B cell (primary cell): ENCODE data around the gene WNK2. TPM values are rescaled to one million over a fixed set of nuclear protein-coding genes. Genes with fewer than 3 reads are reported as not detected.

Source experiments
- ATAC-seq: fragments of 200-7000 bp; cut with Tn5 transposase; one replicate; pipeline ENCODE4 v1.10.0; 2021; ENCODE audit warnings: low read depth, mild to moderate bottlenecking, moderate number of reproducible peaks, moderate library complexity
- CTCF ChIA-PET: fragments of 350-600 bp; sonication (Branson Sonifier 250); formaldehyde crosslinking; loops from one replicate; lab custom pipeline; 2021; ENCODE audit warnings: antibody characterized with exemption, inconsistent platforms; lab: Charles Lee
- POLR2A ChIA-PET: fragments of 350-600 bp; sonication (Branson Sonifier 250); formaldehyde crosslinking; loops from one replicate; lab custom pipeline; 2021; ENCODE audit warnings: antibody characterized with exemption; lab: Charles Lee
- DNase-seq: peaks from one replicate; pipeline ENCODE4 v3.0.0; 2013
- H2AFZ ChIP-seq: 2 replicates; pipeline ENCODE4 v1.6.1; 2012; ENCODE audit warnings: mild to moderate bottlenecking, low read depth, low read length; ENCODE audit not compliant: insufficient read depth, poor library complexity, severe bottlenecking
- H3K27ac ChIP-seq, 2 donors: 1 replicate in 1 of 2; 2 replicates in 1 of 2; pipeline ENCODE4 v1.5.1; 2012 to 2013; ENCODE audit warnings: low read length in 2 of 2, mild to moderate bottlenecking in 2 of 2, moderate library complexity in 1 of 2
- H3K27me3 ChIP-seq, 4 experiments: fragments of 200-600 bp in 1 of 4; sonication (generic) in 1 of 4; replicated peaks in 1 of 4; 1 replicate in 2 of 4; 2 replicates in 2 of 4; pipeline versions ENCODE4 v1.6.1 to v1.7.0; 2013 to 2016; ENCODE audit warnings: low read length in 3 of 4, mild to moderate bottlenecking in 2 of 4, mixed read lengths in 1 of 4, moderate library complexity in 1 of 4; ENCODE audit not compliant: insufficient read depth in 4 of 4, control insufficient read depth in 3 of 4; ENCODE audit errors: control extremely low read depth in 1 of 4
- H3K36me3 ChIP-seq, 2 experiments: replicated peaks in 1 of 2; 1 replicate in 1 of 2; 2 replicates in 1 of 2; pipeline versions ENCODE4 v1.6.1 to v1.7.1; 2013; ENCODE audit warnings: low read length in 1 of 2; ENCODE audit not compliant: insufficient read depth in 2 of 2, control insufficient read depth in 1 of 2; ENCODE audit errors: control extremely low read depth in 1 of 2, extremely low read depth in 1 of 2
- H3K4me1 ChIP-seq, 2 donors: fragments of 200-600 bp in 1 of 2; sonication (generic) in 1 of 2; 1 replicate in 1 of 2; 2 replicates in 1 of 2; pipeline versions ENCODE4 v1.5.1 to v1.6.1; 2013 to 2017; ENCODE audit warnings: low read length in 2 of 2; ENCODE audit not compliant: control insufficient read depth in 2 of 2, insufficient read depth in 2 of 2
- H3K4me2 ChIP-seq: replicated peaks from 2 replicates; pipeline ENCODE3; 2012; ENCODE audit warnings: mild to moderate bottlenecking, low read depth, low read length; ENCODE audit not compliant: poor library complexity, severe bottlenecking
- H3K4me3 ChIP-seq, 5 experiments: fragments of 200-600 bp in 1 of 5; sonication (generic) in 1 of 5; 1 replicate in 3 of 5; 2 replicates in 2 of 5; pipeline versions ENCODE4 v1.5.1 to v1.7.0; 2011 to 2016; ENCODE audit warnings: low read length in 4 of 5, mild to moderate bottlenecking in 4 of 5, low read depth in 2 of 5, control low read depth in 1 of 5, moderate library complexity in 1 of 5; ENCODE audit not compliant: insufficient read depth in 1 of 5; ENCODE audit errors: control extremely low read depth in 1 of 5, extremely low read depth in 1 of 5
- H3K79me2 ChIP-seq: fragments of 200-600 bp; sonication (generic); one replicate; pipeline ENCODE4 v1.6.0; 2016; ENCODE audit warnings: low read length; ENCODE audit not compliant: control insufficient read depth, insufficient read depth
- H3K9ac ChIP-seq: fragments of 200-600 bp; sonication (generic); 2 replicates; pipeline ENCODE4 v1.6.1; 2017; ENCODE audit warnings: mild to moderate bottlenecking, low read length, moderate library complexity
- H3K9me3 ChIP-seq, 3 donors: one replicate each; pipeline versions ENCODE4 v1.6.1 to v1.7.1; 2013; ENCODE audit warnings: low read length in 2 of 3; ENCODE audit not compliant: control insufficient read depth in 2 of 3, insufficient read depth in 1 of 3; ENCODE audit errors: control extremely low read depth in 1 of 3
- H4K20me1 ChIP-seq: 2 replicates; pipeline ENCODE4 v1.6.0; 2012; ENCODE audit warnings: mild to moderate bottlenecking, low read length; ENCODE audit not compliant: insufficient read depth, control insufficient read depth, poor library complexity, severe bottlenecking
- H3K27ac Mint-ChIP-seq: one replicate; pipeline ENCODE4 v1.8.0; 2021; ENCODE audit warnings: mixed read lengths
- H3K27me3 Mint-ChIP-seq: one replicate; pipeline ENCODE4 v1.8.0; 2021; ENCODE audit warnings: mixed read lengths
- H3K4me1 Mint-ChIP-seq: one replicate; pipeline ENCODE4 v1.8.0; 2021; ENCODE audit warnings: mixed read lengths
- H3K4me3 Mint-ChIP-seq: one replicate; pipeline ENCODE4 v1.8.0; 2021; ENCODE audit warnings: mixed read lengths
- H3K9me3 Mint-ChIP-seq: one replicate; pipeline ENCODE4 v1.8.0; 2022; ENCODE audit warnings: mixed read lengths; ENCODE audit not compliant: insufficient read depth
- EZH2 ChIP-seq: IDR thresholded peaks from 2 replicates; pipeline ENCODE4 v1.6.1; 2012; ENCODE audit warnings: borderline replicate concordance, low read depth, mild to moderate bottlenecking, moderate library complexity, low read length; ENCODE audit not compliant: insufficient read depth, poor library complexity, severe bottlenecking
- WGBS: methylation state at CpG from one replicate; pipeline ENCODE4 v1.1.5; 2013; ENCODE audit warnings: missing lambda C conversion rate; ENCODE audit not compliant: insufficient coverage; 5-methylcytosine and 5-hydroxymethylcytosine counted together
- intact Hi-C: fragments of 100-400 bp; cut with micrococcal nuclease; formaldehyde crosslinking; loops from one replicate; pipeline ENCODE4 v1.10.0; 2022
- polyA plus RNA-seq: library from polyadenylated mRNA; depleted of rRNA; stranded (reverse); fragments of >200 nt; gene quantifications from 2 replicates; pipeline ENCODE4 v1.2.3, GENCODE V29; 2012
- total RNA-seq, 2 donors: library from RNA; stranded (reverse); fragments of 120-200 nt in 1 of 2; gene quantifications; 1 replicate in 1 of 2; 2 replicates in 1 of 2; pipeline versions ENCODE4 v1.2.3 to v1.2.4, GENCODE V29; 2013 to 2022
- TF ChIP-seq, protein P1 (sequence below): fragments of 200-600 bp; IDR thresholded peaks from one replicate; pipeline ENCODE4 v1.8.0; 2022; ENCODE audit warnings: antibody characterized with exemption, mild to moderate bottlenecking

WNK2 gene
- total and polyA plus RNA-seq, 2 donors (not counting 1 experiment from before 2014, with no cell fraction given) = 0.49 TPM; not detected in 1

- ChIA-PET POLR2A (interaction anchor here (0.8 kb wide), 1 partner anchor 331 kb away, joined by 12 read pairs; no protein-coding TSS in a partner anchor), CTCF (no interaction called here)
- WGBS = 89% methylated on average over 8 of the region's 12 CpGs
- intact Hi-C loops = no loop called here
- Histone ChIP-seq H3K27me3 (no peaks in the 10 kb centered on the region), H3K9me3 (no peaks in the 10 kb centered on the region), H3K4me3 (no peak overlapping the region), H2AFZ (no peak overlapping the region), H3K79me2 (no peaks in the 10 kb centered on the region), H3K4me1 (peaks cover 13 to 14% of the 10 kb centered on the region in 2 donors), H4K20me1 (no peaks in the 10 kb centered on the region), H3K36me3 (no peaks in the 10 kb centered on the region), H3K9ac (no peak overlapping the region), H3K27ac (no peak overlapping the region), H3K4me2 (peak overlapping the region; percentile 44)
- H3K27me3 Mint-ChIP-seq = peaks cover 20% of the 10 kb centered on the region
- H3K4me3 Mint-ChIP-seq = no peak overlapping the region
- no peak overlapping the region for H3K27ac Mint-ChIP-seq
- DNase-seq (no peak), ATAC-seq (no peak)
- TF ChIP-seq, protein P1, sequence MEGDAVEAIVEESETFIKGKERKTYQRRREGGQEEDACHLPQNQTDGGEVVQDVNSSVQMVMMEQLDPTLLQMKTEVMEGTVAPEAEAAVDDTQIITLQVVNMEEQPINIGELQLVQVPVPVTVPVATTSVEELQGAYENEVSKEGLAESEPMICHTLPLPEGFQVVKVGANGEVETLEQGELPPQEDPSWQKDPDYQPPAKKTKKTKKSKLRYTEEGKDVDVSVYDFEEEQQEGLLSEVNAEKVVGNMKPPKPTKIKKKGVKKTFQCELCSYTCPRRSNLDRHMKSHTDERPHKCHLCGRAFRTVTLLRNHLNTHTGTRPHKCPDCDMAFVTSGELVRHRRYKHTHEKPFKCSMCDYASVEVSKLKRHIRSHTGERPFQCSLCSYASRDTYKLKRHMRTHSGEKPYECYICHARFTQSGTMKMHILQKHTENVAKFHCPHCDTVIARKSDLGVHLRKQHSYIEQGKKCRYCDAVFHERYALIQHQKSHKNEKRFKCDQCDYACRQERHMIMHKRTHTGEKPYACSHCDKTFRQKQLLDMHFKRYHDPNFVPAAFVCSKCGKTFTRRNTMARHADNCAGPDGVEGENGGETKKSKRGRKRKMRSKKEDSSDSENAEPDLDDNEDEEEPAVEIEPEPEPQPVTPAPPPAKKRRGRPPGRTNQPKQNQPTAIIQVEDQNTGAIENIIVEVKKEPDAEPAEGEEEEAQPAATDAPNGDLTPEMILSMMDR = no peak
- TF ChIP-seq EZH2 = no peak
- peaks cover 16% of the 10 kb centered on the region for H3K4me1 Mint-ChIP-seq
- no peaks in the 10 kb centered on the region for H3K9me3 Mint-ChIP-seq
Observed at GRCh38 chr9:93295031-93295430, 111.1 kb downstream of the WNK2 start.

- peaks cover 13 to 14% of the 10 kb centered on the region in 2 donors for H3K4me1 ChIP-seq
- H3K4me1 Mint-ChIP-seq = peaks cover 16% of the 10 kb centered on the region
- H3K27ac ChIP-seq = no peak overlapping the region
- H3K4me3 ChIP-seq = no peak overlapping the region
- H3K4me3 Mint-ChIP-seq = no peak overlapping the region
- H3K79me2 ChIP-seq = no peaks in the 10 kb centered on the region
- intact Hi-C loops = no loop called here
- H3K4me2 ChIP-seq = peak overlapping the region; percentile 44
- H3K9me3 Mint-ChIP-seq = no peaks in the 10 kb centered on the region
- no peak overlapping the region for H3K27ac Mint-ChIP-seq
- POLR2A ChIA-PET = interaction anchor here (0.6 to 0.8 kb wide), 2 partner anchors 328 to 332 kb away, joined by 9 to 12 read pairs; no protein-coding TSS in a partner anchor
- 69% methylated on average over 1 of the region's 2 CpGs for WGBS
- TF ChIP-seq, protein P1 = no peak
- TF ChIP-seq EZH2 = no peak
- peak; percentile 36 for ATAC-seq
- DNase-seq = peak; percentile 48
- H3K27me3 Mint-ChIP-seq = peaks cover 20% of the 10 kb centered on the region
- CTCF ChIA-PET = no interaction called here
- no peaks in the 10 kb centered on the region for H3K36me3 ChIP-seq
- H4K20me1 ChIP-seq = no peaks in the 10 kb centered on the region
- H2AFZ ChIP-seq = no peak overlapping the region
- H3K27me3 ChIP-seq = no peaks in the 10 kb centered on the region
- H3K9me3 ChIP-seq = no peaks in the 10 kb centered on the region
- no peak overlapping the region for H3K9ac ChIP-seq
Observed at GRCh38 chr9:93295456-93296076, 111.6 kb downstream of the WNK2 start.
